Loucy (cell line): ENCODE results near the gene C1orf174.

Experiments
- H2AFZ ChIP-seq: fragments of 200-600 bp; sonication (generic); 2 replicates; pipeline ENCODE4 v1.6.0; 2016; ENCODE audit warnings: antibody characterized with exemption, mild to moderate bottlenecking, low read length, moderate library complexity
- H3F3A ChIP-seq: fragments of 200-600 bp; 2 replicates; pipeline ENCODE4 v1.6.0; 2016; ENCODE audit warnings: antibody characterized with exemption, low read depth, mild to moderate bottlenecking
- H3K27me3 ChIP-seq: fragments of 200-600 bp; sonication (generic); 2 replicates; pipeline ENCODE4 v1.6.1; 2014; ENCODE audit warnings: low read length, mild to moderate bottlenecking; ENCODE audit not compliant: insufficient read depth, poor library complexity, severe bottlenecking
- H3K36me3 ChIP-seq: fragments of 200-600 bp; sonication (generic); 2 replicates; pipeline ENCODE4 v1.6.1; 2016; ENCODE audit warnings: low read length; ENCODE audit not compliant: insufficient read depth
- H3K4me1 ChIP-seq: fragments of 200-600 bp; sonication (generic); 2 replicates; pipeline ENCODE4 v1.5.1; 2014; ENCODE audit warnings: low read length, mild to moderate bottlenecking; ENCODE audit not compliant: insufficient read depth, poor library complexity, severe bottlenecking
- H3K4me2 ChIP-seq: fragments of 200-600 bp; sonication (generic); 2 replicates; pipeline ENCODE4 v1.6.0; 2014; ENCODE audit warnings: antibody characterized with exemption, low read length, low read depth, mild to moderate bottlenecking; ENCODE audit not compliant: poor library complexity, severe bottlenecking
- H3K4me3 ChIP-seq: fragments of 200-600 bp; sonication (generic); 2 replicates; pipeline ENCODE4 v1.5.1; 2014; ENCODE audit warnings: low read length, mild to moderate bottlenecking, mixed read lengths; ENCODE audit not compliant: poor library complexity, severe bottlenecking
- H3K79me2 ChIP-seq: fragments of 200-600 bp; sonication (generic); 2 replicates; pipeline ENCODE4 v1.6.1; 2014; ENCODE audit warnings: low read length; ENCODE audit not compliant: insufficient read depth
- H3K9ac ChIP-seq: fragments of 200-600 bp; sonication (generic); 2 replicates; pipeline ENCODE4 v1.6.0; 2014; ENCODE audit warnings: mild to moderate bottlenecking, low read depth, low read length, moderate library complexity; ENCODE audit not compliant: poor library complexity, severe bottlenecking
- H3K9me2 ChIP-seq: fragments of 200-600 bp; sonication (generic); replicated peaks from 2 replicates; pipeline ENCODE4 v1.6.1; 2016; ENCODE audit warnings: low read depth, low read length, mixed read lengths
- H3K9me3 ChIP-seq: fragments of 200-600 bp; sonication (generic); 2 replicates; pipeline ENCODE4 v1.6.1; 2014; ENCODE audit warnings: mild to moderate bottlenecking, antibody characterized with exemption, low read length, low read depth; ENCODE audit not compliant: insufficient read depth
- H4K20me1 ChIP-seq: fragments of 200-600 bp; sonication (generic); 2 replicates; pipeline ENCODE4 v1.6.0; 2014; ENCODE audit warnings: antibody characterized with exemption, low read length, mild to moderate bottlenecking; ENCODE audit not compliant: insufficient read depth, poor library complexity, severe bottlenecking
- EZH2phosphoT487 ChIP-seq: fragments of 200-600 bp; IDR thresholded peaks from 2 replicates; pipeline ENCODE4 v1.6.1; 2018; ENCODE audit warnings: antibody characterized with exemption, mild to moderate bottlenecking, moderate library complexity, borderline replicate concordance
- TF ChIP-seq, protein P1 (sequence below): fragments of 200-600 bp; sonication (generic); conservative IDR thresholded peaks from 2 replicates; pipeline ENCODE4 v1.5.1; 2014; ENCODE audit warnings: mild to moderate bottlenecking, antibody characterized with exemption, low read length

Gene C1orf174

DNA sequence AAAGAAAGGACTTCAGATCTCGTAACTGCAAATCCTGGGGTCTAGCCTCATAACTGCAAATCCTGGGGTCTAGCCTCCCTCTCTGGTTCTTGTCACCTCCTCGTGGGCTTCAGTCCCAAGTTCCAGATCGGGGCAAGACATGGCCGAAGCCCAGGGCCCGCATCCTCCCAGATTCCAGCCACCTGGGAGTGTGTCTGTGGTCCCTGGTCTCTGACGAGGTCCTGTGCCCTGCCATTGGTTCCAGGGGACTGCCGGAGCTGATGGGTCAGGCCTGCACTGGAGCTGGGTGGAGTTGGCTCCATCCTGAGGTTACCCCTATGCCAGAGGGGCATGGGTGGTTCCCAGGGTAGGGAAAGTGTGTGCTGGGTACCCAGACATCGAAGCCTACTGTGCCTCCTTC is 17.7 kb upstream of the C1orf174 start:
- Histone ChIP-seq H3K36me3 (no peaks in the 10 kb centered on the region), H3K4me3 (no peak overlapping the region), H3K4me2 (no peak overlapping the region), H3K27me3 (no peaks in the 10 kb centered on the region), H3F3A (no peaks in the 10 kb centered on the region), H3K9me2 (no peaks in the 10 kb centered on the region), H4K20me1 (no peaks in the 10 kb centered on the region), H3K9me3 (no peaks in the 10 kb centered on the region), H3K79me2 (no peaks in the 10 kb centered on the region), H3K9ac (no peak overlapping the region), H2AFZ (no peak overlapping the region), H3K4me1 (no peaks in the 10 kb centered on the region)
- TF ChIP-seq EZH2phosphoT487, result no peak
- TF ChIP-seq, protein P1, sequence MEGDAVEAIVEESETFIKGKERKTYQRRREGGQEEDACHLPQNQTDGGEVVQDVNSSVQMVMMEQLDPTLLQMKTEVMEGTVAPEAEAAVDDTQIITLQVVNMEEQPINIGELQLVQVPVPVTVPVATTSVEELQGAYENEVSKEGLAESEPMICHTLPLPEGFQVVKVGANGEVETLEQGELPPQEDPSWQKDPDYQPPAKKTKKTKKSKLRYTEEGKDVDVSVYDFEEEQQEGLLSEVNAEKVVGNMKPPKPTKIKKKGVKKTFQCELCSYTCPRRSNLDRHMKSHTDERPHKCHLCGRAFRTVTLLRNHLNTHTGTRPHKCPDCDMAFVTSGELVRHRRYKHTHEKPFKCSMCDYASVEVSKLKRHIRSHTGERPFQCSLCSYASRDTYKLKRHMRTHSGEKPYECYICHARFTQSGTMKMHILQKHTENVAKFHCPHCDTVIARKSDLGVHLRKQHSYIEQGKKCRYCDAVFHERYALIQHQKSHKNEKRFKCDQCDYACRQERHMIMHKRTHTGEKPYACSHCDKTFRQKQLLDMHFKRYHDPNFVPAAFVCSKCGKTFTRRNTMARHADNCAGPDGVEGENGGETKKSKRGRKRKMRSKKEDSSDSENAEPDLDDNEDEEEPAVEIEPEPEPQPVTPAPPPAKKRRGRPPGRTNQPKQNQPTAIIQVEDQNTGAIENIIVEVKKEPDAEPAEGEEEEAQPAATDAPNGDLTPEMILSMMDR, result no peak

DNA sequence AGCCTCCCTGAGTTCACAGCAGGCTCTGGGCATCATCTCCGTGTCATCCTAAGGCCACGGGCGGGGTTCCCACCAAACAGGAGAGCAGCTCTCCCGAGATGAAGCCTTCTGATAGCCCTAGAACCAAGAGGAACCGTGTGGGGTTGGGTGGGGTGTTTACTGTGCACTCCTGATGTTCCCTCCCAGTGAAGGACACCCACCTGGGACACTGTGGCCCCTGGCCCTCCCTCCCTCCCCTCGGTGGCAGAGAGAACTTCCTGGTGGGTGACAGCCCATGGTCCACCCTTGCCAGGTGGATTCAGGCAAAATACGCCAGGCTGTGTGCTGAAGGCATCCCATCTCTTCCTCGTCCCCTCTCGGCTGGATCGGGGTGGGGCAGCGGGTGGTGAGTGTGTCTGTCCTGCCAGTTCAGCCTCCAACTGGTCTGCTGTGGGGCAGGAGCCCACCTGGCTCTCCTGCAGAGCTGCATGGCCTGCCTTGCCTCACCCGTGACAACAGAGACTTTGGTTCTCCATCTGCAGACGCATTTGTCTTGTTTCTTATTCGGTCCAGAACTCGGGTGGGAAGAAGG is 15.6 kb upstream of the C1orf174 start:
- H3F3A ChIP-seq, result no peaks in the 10 kb centered on the region
- no peaks in the 10 kb centered on the region for H3K9me2 ChIP-seq
- H3K9me3 ChIP-seq, result no peaks in the 10 kb centered on the region
- no peak overlapping the region for H3K9ac ChIP-seq
- no peak overlapping the region for H3K4me2 ChIP-seq
- H4K20me1 ChIP-seq, result no peaks in the 10 kb centered on the region
- no peak overlapping the region for H3K4me3 ChIP-seq
- no peaks in the 10 kb centered on the region for H3K4me1 ChIP-seq
- TF ChIP-seq, protein P1, result no peak
- no peak for TF ChIP-seq EZH2phosphoT487
- H2AFZ ChIP-seq, result no peak overlapping the region
- no peaks in the 10 kb centered on the region for H3K36me3 ChIP-seq
- H3K79me2 ChIP-seq, result no peaks in the 10 kb centered on the region
- no peaks in the 10 kb centered on the region for H3K27me3 ChIP-seq

DNA sequence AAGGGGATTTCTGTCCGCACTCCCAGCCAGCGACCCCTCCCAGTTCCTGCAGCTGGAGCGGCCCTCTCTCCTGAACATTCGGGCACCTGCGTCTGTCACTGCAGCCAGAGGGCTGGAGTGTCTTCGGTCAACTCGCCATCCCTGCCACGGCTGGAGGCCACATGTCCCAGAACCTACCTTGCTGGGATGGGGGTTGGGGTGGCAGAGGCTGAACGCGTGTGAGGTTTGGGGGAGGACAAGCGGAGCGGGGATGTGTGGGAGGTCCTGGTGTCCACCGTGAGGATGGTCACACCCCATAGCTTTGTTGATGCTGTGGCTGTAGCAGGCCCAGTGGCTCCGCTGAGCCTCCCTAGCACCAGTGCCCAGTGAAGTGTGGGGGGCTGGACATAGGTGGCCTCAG is 14.8 kb upstream of the C1orf174 start:
- H3K9ac ChIP-seq, result no peak overlapping the region
- H3K27me3 ChIP-seq, result no peaks in the 10 kb centered on the region
- no peaks in the 10 kb centered on the region for H3K9me2 ChIP-seq
- H3K4me1 ChIP-seq, result no peaks in the 10 kb centered on the region
- no peak overlapping the region for H3K4me3 ChIP-seq
- H3F3A ChIP-seq, result no peaks in the 10 kb centered on the region
- TF ChIP-seq, protein P1, result no peak
- TF ChIP-seq EZH2phosphoT487, result no peak
- no peaks in the 10 kb centered on the region for H3K79me2 ChIP-seq
- no peak overlapping the region for H2AFZ ChIP-seq
- H3K4me2 ChIP-seq, result no peak overlapping the region
- H4K20me1 ChIP-seq, result no peaks in the 10 kb centered on the region
- no peaks in the 10 kb centered on the region for H3K36me3 ChIP-seq
- H3K9me3 ChIP-seq, result no peaks in the 10 kb centered on the region
